ENCODE data around the gene RIPPLY3. TPM values are rescaled to one million over a fixed set of nuclear protein-coding genes. Genes with fewer than 3 reads are reported as not detected.
"Not testable (repeated sequence)": the region's sequence is repeated elsewhere in the genome, so short reads cannot be mapped to it uniquely, and the experiment has no call there.

RIPPLY3 gene
- total RNA-seq, 4 donors from 2014 or later: 0.40 to 0.57 (median 0.47) TPM; not detected in 1

GRCh38 chr21:36981049-36981391 lies 25.5 kb upstream of the RIPPLY3 start:
- TF ChIP-seq POLR2A (IDR thresholded peaks at IDR 0.05): no peak
- TF ChIP-seq, protein P1, sequence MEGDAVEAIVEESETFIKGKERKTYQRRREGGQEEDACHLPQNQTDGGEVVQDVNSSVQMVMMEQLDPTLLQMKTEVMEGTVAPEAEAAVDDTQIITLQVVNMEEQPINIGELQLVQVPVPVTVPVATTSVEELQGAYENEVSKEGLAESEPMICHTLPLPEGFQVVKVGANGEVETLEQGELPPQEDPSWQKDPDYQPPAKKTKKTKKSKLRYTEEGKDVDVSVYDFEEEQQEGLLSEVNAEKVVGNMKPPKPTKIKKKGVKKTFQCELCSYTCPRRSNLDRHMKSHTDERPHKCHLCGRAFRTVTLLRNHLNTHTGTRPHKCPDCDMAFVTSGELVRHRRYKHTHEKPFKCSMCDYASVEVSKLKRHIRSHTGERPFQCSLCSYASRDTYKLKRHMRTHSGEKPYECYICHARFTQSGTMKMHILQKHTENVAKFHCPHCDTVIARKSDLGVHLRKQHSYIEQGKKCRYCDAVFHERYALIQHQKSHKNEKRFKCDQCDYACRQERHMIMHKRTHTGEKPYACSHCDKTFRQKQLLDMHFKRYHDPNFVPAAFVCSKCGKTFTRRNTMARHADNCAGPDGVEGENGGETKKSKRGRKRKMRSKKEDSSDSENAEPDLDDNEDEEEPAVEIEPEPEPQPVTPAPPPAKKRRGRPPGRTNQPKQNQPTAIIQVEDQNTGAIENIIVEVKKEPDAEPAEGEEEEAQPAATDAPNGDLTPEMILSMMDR (IDR thresholded peaks at IDR 0.05): no peak
- peak overlapping the region in 3 of 4 donors; percentile 55 to 63 (median 61) for H3K27ac ChIP-seq
- no CpG with 5 or more reads among the region's 2 CpGs for WGBS, 2 donors
- peaks cover 3 to 37% (median 6%) of the 10 kb centered on the region in 3 donors for H3K4me1 ChIP-seq
- H3K9me3 ChIP-seq: no peaks in the 10 kb centered on the region
- no peaks in the 10 kb centered on the region for H3K36me3 ChIP-seq
- H3K27me3 ChIP-seq: no peaks in the 10 kb centered on the region
- H3K4me3 ChIP-seq: peak overlapping the region; percentile 45 to 76 (median 58)
- no peak for DNase-seq
- intact Hi-C loops (cut with DNase I): no loop called here

GRCh38 chr21:36981977-36982700 lies 24.4 kb upstream of the RIPPLY3 start:
- intact Hi-C loops (cut with DNase I): no loop called here
- DNase-seq: no peak
- H3K4me1 ChIP-seq: peaks cover 3 to 32% (median 6%) of the 10 kb centered on the region in 3 donors
- no peaks in the 10 kb centered on the region for H3K9me3 ChIP-seq
- H3K27ac ChIP-seq: no peak overlapping the region
- no peak overlapping the region for H3K4me3 ChIP-seq
- no peaks in the 10 kb centered on the region for H3K36me3 ChIP-seq
- WGBS, 2 donors: 62 to 71% methylated on average over 6 of the region's 6 CpGs
- H3K27me3 ChIP-seq: no peaks in the 10 kb centered on the region
- TF ChIP-seq, protein P1 (IDR thresholded peaks at IDR 0.05): no peak
- no peak for TF ChIP-seq POLR2A (IDR thresholded peaks at IDR 0.05)

DNA sequence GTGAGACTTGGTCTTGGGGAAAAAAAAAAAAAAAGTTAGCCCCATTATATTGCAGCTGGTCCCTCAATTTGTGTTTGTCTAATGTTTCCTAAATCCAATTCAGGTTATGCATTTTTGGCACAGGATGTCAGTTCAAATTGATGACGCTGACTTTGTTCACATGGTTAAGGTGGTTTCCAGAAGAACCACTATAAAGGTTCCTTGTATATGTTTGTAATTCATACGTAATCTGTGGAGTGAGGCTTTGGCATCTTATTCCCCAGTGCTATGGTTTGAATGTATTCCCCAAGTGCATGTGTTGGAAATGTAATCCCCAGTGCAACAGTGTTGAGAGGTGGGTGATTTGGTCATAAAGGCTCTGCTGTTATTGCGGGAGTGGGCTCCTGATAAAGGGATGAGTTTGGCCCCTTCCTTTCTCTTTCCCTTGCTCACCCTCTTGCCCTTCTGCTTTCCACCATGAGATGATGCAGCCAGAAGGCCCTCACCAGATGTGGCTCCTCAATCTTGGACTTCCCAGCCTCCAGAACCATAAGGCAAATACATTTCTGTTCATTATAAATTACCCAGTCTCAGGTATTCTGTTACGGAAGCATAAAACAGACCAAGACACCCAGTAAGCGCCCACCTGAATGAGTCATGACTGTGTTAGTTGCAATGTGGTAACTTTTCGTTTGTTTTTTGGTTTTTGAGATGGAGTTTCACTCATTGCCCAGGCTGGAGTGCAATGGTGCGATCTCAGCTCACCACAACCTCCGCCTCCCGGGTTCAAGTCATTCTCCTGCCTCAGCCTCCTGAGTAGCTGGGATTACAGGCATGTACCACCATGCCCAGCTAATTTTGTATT lies 20.5 kb upstream of the RIPPLY3 start:
- 71 to 89% methylated on average over 9 of the region's 9 CpGs for WGBS, 2 donors
- Histone ChIP-seq H3K27me3 (no peaks in the 10 kb centered on the region), H3K4me1 (peaks cover 0 to 21% (median 6%) of the 10 kb centered on the region in 3 donors), H3K36me3 (no peaks in the 10 kb centered on the region), H3K27ac (no peak overlapping the region), H3K4me3 (no peak overlapping the region), H3K9me3 (no peaks in the 10 kb centered on the region)
- no peak for DNase-seq
- TF ChIP-seq POLR2A (IDR thresholded peaks at IDR 0.05): no peak
- TF ChIP-seq, protein P1 (IDR thresholded peaks at IDR 0.05): no peak
- intact Hi-C loops (cut with DNase I): no loop called here

DNA sequence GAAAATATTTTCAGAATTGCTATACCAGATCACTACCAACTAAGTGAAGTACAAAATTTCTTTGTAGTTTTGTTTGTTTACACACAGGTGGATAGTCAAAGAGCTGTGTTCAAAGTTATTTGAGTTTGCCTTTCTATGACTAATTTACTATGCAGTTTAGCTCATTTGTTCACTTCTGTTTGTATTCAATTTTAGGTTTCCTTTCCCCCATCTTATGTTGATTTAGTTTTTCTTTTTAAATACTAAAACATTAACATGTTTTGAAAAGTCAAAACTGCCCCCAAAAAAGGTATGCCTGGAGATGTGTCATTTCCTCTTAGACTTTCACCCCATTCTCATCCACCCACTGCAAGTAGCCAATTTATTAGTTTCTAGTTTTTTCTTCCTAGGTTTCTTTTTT lies 18.7 kb upstream of the RIPPLY3 start:
- no peaks in the 10 kb centered on the region for H3K36me3 ChIP-seq
- H3K27me3 ChIP-seq: no peaks in the 10 kb centered on the region
- intact Hi-C loops (cut with DNase I): no loop called here
- DNase-seq: no peak
- no peak overlapping the region for H3K27ac ChIP-seq
- TF ChIP-seq POLR2A (IDR thresholded peaks at IDR 0.05): no peak
- TF ChIP-seq, protein P1 (IDR thresholded peaks at IDR 0.05): no peak
- H3K9me3 ChIP-seq: no peaks in the 10 kb centered on the region
- H3K4me3 ChIP-seq: no peak overlapping the region
- H3K4me1 ChIP-seq: peaks cover 0 to 18% (median 5%) of the 10 kb centered on the region in 3 donors

- Histone ChIP-seq H3K36me3 (no peaks in the 10 kb centered on the region), H3K9me3 (no peaks in the 10 kb centered on the region), H3K27ac (no peak overlapping the region), H3K27me3 (peaks cover 0 to 1% (median 0%) of the 10 kb centered on the region in 4 donors), H3K4me3 (no peak overlapping the region), H3K4me1 (peaks cover 0 to 18% (median 5%) of the 10 kb centered on the region in 3 donors)
- TF ChIP-seq, protein P1 (IDR thresholded peaks at IDR 0.05): no peak
- no peak for TF ChIP-seq POLR2A (IDR thresholded peaks at IDR 0.05)
- intact Hi-C loops (cut with DNase I): no loop called here
- DNase-seq: no peak
- 72 to 83% methylated on average over 4 of the region's 4 CpGs for WGBS, 2 donors
Observed at GRCh38 chr21:36988536-36988935, 18.0 kb upstream of the RIPPLY3 start.

DNA sequence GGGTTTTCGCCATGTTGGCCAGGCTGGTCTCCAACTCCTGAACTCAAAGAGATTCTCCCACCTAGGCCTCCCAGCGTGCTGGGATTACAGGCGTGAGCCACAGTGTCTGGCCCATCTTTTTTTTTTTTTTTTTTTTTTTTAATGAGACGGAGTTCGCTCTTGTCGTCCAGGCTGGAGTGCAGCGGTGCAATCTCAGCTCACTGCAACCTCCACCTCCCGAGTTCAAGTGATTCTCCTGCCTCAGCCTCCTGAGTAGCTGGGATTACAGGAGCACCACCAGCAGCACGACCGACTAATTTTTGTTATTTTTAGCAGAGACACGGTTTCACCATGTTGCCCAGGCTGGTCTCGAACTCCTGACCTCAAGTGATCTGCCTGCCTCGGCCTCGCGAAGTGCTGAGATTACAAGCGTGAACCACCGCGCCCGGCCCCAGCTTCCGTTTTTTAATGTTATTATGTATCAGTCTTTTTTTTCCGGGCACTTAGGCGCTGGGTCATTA lies 17.3 kb upstream of the RIPPLY3 start:
- H3K9me3 ChIP-seq; DNase-seq; intact Hi-C loops (cut with DNase I); H3K36me3 ChIP-seq; H3K27me3 ChIP-seq: not testable (repeated sequence)
- Histone ChIP-seq H3K4me3 (peak overlapping the region; percentile 43 to 76 (median 58)), H3K4me1 (peaks cover 0 to 18% (median 5%) of the 10 kb centered on the region in 3 donors), H3K27ac (peak overlapping the region; percentile 89 to 94 (median 92))
- 30 to 44% methylated on average over 18 to 20 of the region's 22 CpGs for WGBS, 2 donors

Data from esophagus squamous epithelium (tissue), 5 donors.